ENCODE data around the gene ERCC6L.

The ERCC6L gene

GRCh38 chrX:72216973-72217372 lies 21.9 kb downstream of the ERCC6L start:
- H3K36me3 ChIP-seq (ENCODE audit: insufficient read depth, low read length), result peaks cover 3% of the 10 kb centered on the region; the same call in 1 of the 2 replicates
- H3K9ac ChIP-seq (ENCODE audit: low read depth, low read length), result no peak overlapping the region
- H3K27me3 ChIP-seq (ENCODE audit: insufficient read depth, low read length, poor library complexity), result no peaks in the 10 kb centered on the region
- H3K9me3 ChIP-seq (ENCODE audit: insufficient read depth, low read length, severe bottlenecking), result no peaks in the 10 kb centered on the region
- H3K4me1 ChIP-seq (ENCODE audit: insufficient read depth, low read length), result no peaks in the 10 kb centered on the region
- no peak for DNase-seq
- ATAC-seq (ENCODE audit: insufficient read depth, low read depth), result no peak
- H3K4me3 ChIP-seq (ENCODE audit: low read depth in 1 of 2, low read length in 2 of 2), result no peak overlapping the region
- H3K79me2 ChIP-seq (ENCODE audit: insufficient read depth, low read length), result peaks cover 62% of the 10 kb centered on the region
- peaks cover 7% of the 10 kb centered on the region for H4K20me1 ChIP-seq (ENCODE audit: insufficient read depth, low read length)
- no peak overlapping the region for H3K27ac ChIP-seq (ENCODE audit: low read length)
- no peak for TF ChIP-seq CTCF (IDR thresholded peaks at IDR 0.05; ENCODE audit: borderline replicate concordance, extremely low read depth, low read length, poor library complexity, severe bottlenecking)
- TF ChIP-seq EZH2 (IDR thresholded peaks at IDR 0.05; ENCODE audit: borderline replicate concordance, low read depth, low read length, severe bottlenecking), result no peak
- no peak overlapping the region for H2AFZ ChIP-seq (ENCODE audit: low read depth, low read length)
- H3K4me2 ChIP-seq (ENCODE audit: insufficient read depth, low read length), result no peak overlapping the region

GRCh38 chrX:72208126-72208800 lies 30.6 kb downstream of the ERCC6L start:
- Histone ChIP-seq H3K36me3 (ENCODE audit: insufficient read depth, low read length) (peaks cover 51% of the 10 kb centered on the region), H3K79me2 (ENCODE audit: insufficient read depth, low read length) (peaks cover 65% of the 10 kb centered on the region), H3K9ac (ENCODE audit: low read depth, low read length) (no peak overlapping the region), H3K27ac (ENCODE audit: low read length) (no peak overlapping the region), H3K4me3 (ENCODE audit: low read depth in 1 of 2, low read length in 2 of 2) (no peak overlapping the region), H4K20me1 (ENCODE audit: insufficient read depth, low read length) (peaks cover 9% of the 10 kb centered on the region; the same call in 1 of the 2 replicates), H3K27me3 (ENCODE audit: insufficient read depth, low read length, poor library complexity) (no peaks in the 10 kb centered on the region), H3K4me1 (ENCODE audit: insufficient read depth, low read length) (no peaks in the 10 kb centered on the region), H2AFZ (ENCODE audit: low read depth, low read length) (no peak overlapping the region), H3K4me2 (ENCODE audit: insufficient read depth, low read length) (no peak overlapping the region), H3K9me3 (ENCODE audit: insufficient read depth, low read length, severe bottlenecking) (no peaks in the 10 kb centered on the region)
- DNase-seq (no peak), ATAC-seq (ENCODE audit: insufficient read depth, low read depth) (no peak)
- TF ChIP-seq CTCF (IDR thresholded peaks at IDR 0.05; ENCODE audit: borderline replicate concordance, extremely low read depth, low read length, poor library complexity, severe bottlenecking) (no peak), EZH2 (IDR thresholded peaks at IDR 0.05; ENCODE audit: borderline replicate concordance, low read depth, low read length, severe bottlenecking) (no peak)

- no peak overlapping the region for H3K4me3 ChIP-seq (ENCODE audit: low read depth in 1 of 2, low read length in 2 of 2)
- TF ChIP-seq EZH2 (IDR thresholded peaks at IDR 0.05; ENCODE audit: borderline replicate concordance, low read depth, low read length, severe bottlenecking) (no peak), CTCF (IDR thresholded peaks at IDR 0.05; ENCODE audit: borderline replicate concordance, extremely low read depth, low read length, poor library complexity, severe bottlenecking) (no peak)
- H4K20me1 ChIP-seq (ENCODE audit: insufficient read depth, low read length), result peaks cover 9% of the 10 kb centered on the region; the same call in 1 of the 2 replicates
- H2AFZ ChIP-seq (ENCODE audit: low read depth, low read length), result no peak overlapping the region
- no peak overlapping the region for H3K27ac ChIP-seq (ENCODE audit: low read length)
- no peak overlapping the region for H3K4me2 ChIP-seq (ENCODE audit: insufficient read depth, low read length)
- ATAC-seq (ENCODE audit: insufficient read depth, low read depth) (no peak), DNase-seq (no peak)
- H3K79me2 ChIP-seq (ENCODE audit: insufficient read depth, low read length), result peaks cover 65% of the 10 kb centered on the region
- no peaks in the 10 kb centered on the region for H3K27me3 ChIP-seq (ENCODE audit: insufficient read depth, low read length, poor library complexity)
- no peak overlapping the region for H3K9ac ChIP-seq (ENCODE audit: low read depth, low read length)
- H3K4me1 ChIP-seq (ENCODE audit: insufficient read depth, low read length), result no peaks in the 10 kb centered on the region
- peaks cover 49% of the 10 kb centered on the region for H3K36me3 ChIP-seq (ENCODE audit: insufficient read depth, low read length)
- no peaks in the 10 kb centered on the region for H3K9me3 ChIP-seq (ENCODE audit: insufficient read depth, low read length, severe bottlenecking)
Measured at GRCh38 chrX:72207366-72207765, 31.5 kb downstream of the ERCC6L start.

Measured in DND-41 (cell line).